Endothelial cell of umbilical vein (primary cell): ENCODE data around the gene NSMCE1.

Experiments used
- CTCF ChIP-seq, 2 donors: IDR thresholded peaks; 1 replicate in 1 of 2; 2 replicates in 1 of 2; pipeline ENCODE4 v1.5.1; 2011; ENCODE audit warnings: low read length in 2 of 2, mild to moderate bottlenecking in 2 of 2, moderate library complexity in 2 of 2, control low read depth in 1 of 2, inconsistent platforms in 1 of 2, low read depth in 1 of 2; ENCODE audit not compliant: insufficient read depth in 1 of 2; ENCODE audit errors: extremely low read depth in 1 of 2
- POLR2A ChIP-seq: IDR thresholded peaks from 2 replicates; pipeline ENCODE4 v1.6.1; 2012; ENCODE audit warnings: low read depth, mild to moderate bottlenecking, control low read depth, low read length

- TF ChIP-seq CTCF (IDR thresholded peaks at IDR 0.05; ENCODE audit: extremely low read depth in 1 of 2, insufficient read depth in 1 of 2, low read depth in 1 of 2, low read length in 2 of 2) (no peak), POLR2A (no peak)
Observed at GRCh38 chr16:27273670-27274423, 5.3 kb upstream of the NSMCE1 start.
